ENCODE measurements around the gene PTPRD. TPM values are rescaled to one million over a fixed set of nuclear protein-coding genes. Genes with fewer than 3 reads are reported as not detected.

The PTPRD gene
- total RNA-seq, 1 experiment from 2014 or later, result 70.1 TPM

DNA sequence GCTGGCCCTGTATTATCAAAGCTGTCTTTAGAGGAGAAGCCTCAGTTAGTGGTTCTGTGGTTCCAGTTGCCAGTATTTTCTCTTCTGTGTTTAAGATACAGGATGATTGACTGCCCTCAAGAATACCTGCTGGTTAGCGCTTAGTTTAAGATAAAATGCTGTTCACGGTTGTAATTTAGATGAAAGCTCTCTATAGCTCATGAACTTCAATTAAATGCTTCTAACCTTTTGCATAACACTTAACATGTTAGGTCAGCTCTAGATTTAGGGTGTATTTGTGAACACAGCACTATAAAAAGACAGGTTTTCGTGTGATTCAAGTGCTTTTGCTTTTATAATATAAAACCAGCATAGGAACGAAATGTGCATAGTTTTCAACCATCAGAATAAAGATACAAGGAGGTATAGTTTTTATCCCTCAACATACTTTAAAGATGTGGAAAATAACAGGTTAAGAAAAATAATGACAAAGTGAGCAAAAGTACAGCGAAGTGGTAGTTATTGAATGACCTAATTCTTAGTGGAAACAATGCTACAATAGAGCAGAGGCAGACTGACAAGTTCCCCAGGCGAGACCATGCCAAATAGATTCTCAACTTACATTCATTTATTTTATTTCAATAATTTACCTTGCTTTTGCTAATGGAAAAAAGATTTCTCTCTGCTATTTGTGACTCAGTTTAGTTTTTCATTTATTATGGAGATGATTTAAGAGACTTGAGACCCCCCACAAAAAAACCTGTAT is 2210.7 kb downstream of the PTPRD start:
- Mint-ChIP-seq H3K36me3 (ENCODE audit: insufficient read depth, unreplicated experiment) (no peaks in the 10 kb centered on the region), H3K4me3 (ENCODE audit: unreplicated experiment) (no peak overlapping the region), H3K4me1 (ENCODE audit: low read depth, unreplicated experiment) (no peaks in the 10 kb centered on the region), H3K27me3 (ENCODE audit: insufficient read depth, unreplicated experiment) (no peaks in the 10 kb centered on the region), H3K9me3 (ENCODE audit: unreplicated experiment) (no peaks in the 10 kb centered on the region), H3K27ac (ENCODE audit: unreplicated experiment) (no peak overlapping the region)
- TF ChIP-seq, protein P1, sequence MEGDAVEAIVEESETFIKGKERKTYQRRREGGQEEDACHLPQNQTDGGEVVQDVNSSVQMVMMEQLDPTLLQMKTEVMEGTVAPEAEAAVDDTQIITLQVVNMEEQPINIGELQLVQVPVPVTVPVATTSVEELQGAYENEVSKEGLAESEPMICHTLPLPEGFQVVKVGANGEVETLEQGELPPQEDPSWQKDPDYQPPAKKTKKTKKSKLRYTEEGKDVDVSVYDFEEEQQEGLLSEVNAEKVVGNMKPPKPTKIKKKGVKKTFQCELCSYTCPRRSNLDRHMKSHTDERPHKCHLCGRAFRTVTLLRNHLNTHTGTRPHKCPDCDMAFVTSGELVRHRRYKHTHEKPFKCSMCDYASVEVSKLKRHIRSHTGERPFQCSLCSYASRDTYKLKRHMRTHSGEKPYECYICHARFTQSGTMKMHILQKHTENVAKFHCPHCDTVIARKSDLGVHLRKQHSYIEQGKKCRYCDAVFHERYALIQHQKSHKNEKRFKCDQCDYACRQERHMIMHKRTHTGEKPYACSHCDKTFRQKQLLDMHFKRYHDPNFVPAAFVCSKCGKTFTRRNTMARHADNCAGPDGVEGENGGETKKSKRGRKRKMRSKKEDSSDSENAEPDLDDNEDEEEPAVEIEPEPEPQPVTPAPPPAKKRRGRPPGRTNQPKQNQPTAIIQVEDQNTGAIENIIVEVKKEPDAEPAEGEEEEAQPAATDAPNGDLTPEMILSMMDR (IDR thresholded peaks at IDR 0.05; ENCODE audit: insufficient read depth in 1 of 2, low read depth in 1 of 2, low read length in 1 of 2, severe bottlenecking in 1 of 2, unreplicated experiment in 1 of 2), result no peak
- no peaks in the 10 kb centered on the region for H3K36me3 ChIP-seq (ENCODE audit: control insufficient read depth, insufficient read depth, low read length)
- no TSS peak for BruUV-seq (replicated peaks)
- DNase-seq, result no peak
- no peak overlapping the region for H3K4me3 ChIP-seq (ENCODE audit: low read depth, low read length)
- no peaks in the 10 kb centered on the region for H3K4me1 ChIP-seq
- no peaks in the 10 kb centered on the region for H3K9me3 ChIP-seq
- CTCF ChIA-PET, result no interaction called here
- POLR2A ChIA-PET, result no interaction called here
- no peaks in the 10 kb centered on the region for H3K27me3 ChIP-seq (replicated peaks; ENCODE audit: control insufficient read depth, insufficient read depth, low read length)
- intact Hi-C loops (cut with micrococcal nuclease; ENCODE audit: unreplicated experiment), result no loop called here

DNA sequence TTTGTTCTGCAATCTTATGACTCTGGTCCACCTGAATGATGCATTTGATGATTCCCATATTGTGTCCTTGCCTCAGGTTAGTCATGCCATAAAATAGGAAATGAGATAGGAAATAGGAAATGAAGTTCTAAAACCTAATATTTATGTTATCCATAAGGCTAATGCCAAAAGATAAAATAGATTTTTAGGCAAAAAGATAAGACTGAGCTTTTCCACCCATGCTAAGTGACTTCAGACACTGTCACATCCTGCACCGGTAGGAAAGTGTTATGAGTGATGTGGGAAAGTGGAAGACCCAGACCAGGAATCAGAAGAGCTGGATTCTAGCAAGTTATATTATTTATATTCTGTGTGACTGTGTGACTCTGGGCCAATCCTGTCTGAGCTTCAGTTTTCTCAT is 2212.4 kb downstream of the PTPRD start:
- intact Hi-C loops (cut with micrococcal nuclease; ENCODE audit: unreplicated experiment), result no loop called here

DNA sequence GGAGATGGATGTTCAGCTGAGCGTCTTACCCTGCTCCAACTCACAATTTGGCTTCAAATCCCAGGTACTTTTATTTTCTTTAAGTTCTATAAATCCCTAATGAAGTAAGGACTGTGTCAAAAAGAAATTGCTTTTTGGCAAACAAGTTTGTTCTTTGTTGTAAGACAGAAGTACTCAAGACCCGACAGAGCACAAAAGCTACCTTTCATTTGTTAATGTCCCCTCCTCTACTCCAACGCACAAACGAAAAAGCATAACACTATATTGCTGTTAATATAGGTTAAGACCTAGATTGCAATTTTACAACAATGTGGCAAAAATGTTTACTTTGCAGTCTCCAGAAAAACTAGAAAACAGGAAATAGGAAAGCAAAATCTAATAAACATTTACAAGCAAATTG is 2217.8 kb downstream of the PTPRD start:
- no peaks in the 10 kb centered on the region for H3K9me3 Mint-ChIP-seq (ENCODE audit: unreplicated experiment)
- intact Hi-C loops (cut with micrococcal nuclease; ENCODE audit: unreplicated experiment), result no loop called here
- CTCF ChIA-PET, result no interaction called here
- POLR2A ChIA-PET, result no interaction called here
- no peaks in the 10 kb centered on the region for H3K4me1 Mint-ChIP-seq (ENCODE audit: low read depth, unreplicated experiment)
- peak overlapping the region; percentile 31 for H3K4me3 Mint-ChIP-seq (ENCODE audit: unreplicated experiment)
- H3K36me3 ChIP-seq (ENCODE audit: control insufficient read depth, insufficient read depth, low read length), result no peaks in the 10 kb centered on the region
- TF ChIP-seq, protein P1 (IDR thresholded peaks at IDR 0.05; ENCODE audit: insufficient read depth in 1 of 2, low read depth in 1 of 2, low read length in 1 of 2, severe bottlenecking in 1 of 2, unreplicated experiment in 1 of 2), result no peak
- no peak overlapping the region for H3K4me3 ChIP-seq (ENCODE audit: low read depth, low read length)
- H3K27me3 ChIP-seq (replicated peaks; ENCODE audit: control insufficient read depth, insufficient read depth, low read length), result no peaks in the 10 kb centered on the region
- no peaks in the 10 kb centered on the region for H3K27me3 Mint-ChIP-seq (ENCODE audit: insufficient read depth, unreplicated experiment)
- H3K36me3 Mint-ChIP-seq (ENCODE audit: insufficient read depth, unreplicated experiment), result no peaks in the 10 kb centered on the region
- H3K9me3 ChIP-seq, result no peaks in the 10 kb centered on the region
- BruUV-seq (replicated peaks), result TSS peak; percentile 63
- no peak for DNase-seq
- no peak overlapping the region for H3K27ac Mint-ChIP-seq (ENCODE audit: unreplicated experiment)
- H3K4me1 ChIP-seq, result no peaks in the 10 kb centered on the region

More for the DNA sequence above, 2212.4 kb downstream of the PTPRD start:
- BruUV-seq (replicated peaks), result no TSS peak
- Histone ChIP-seq H3K27me3 (replicated peaks; ENCODE audit: control insufficient read depth, insufficient read depth, low read length) (no peaks in the 10 kb centered on the region), H3K9me3 (no peaks in the 10 kb centered on the region), H3K4me1 (no peaks in the 10 kb centered on the region), H3K36me3 (ENCODE audit: control insufficient read depth, insufficient read depth, low read length) (no peaks in the 10 kb centered on the region), H3K4me3 (ENCODE audit: low read depth, low read length) (no peak overlapping the region)
- ChIA-PET CTCF (no interaction called here), POLR2A (no interaction called here)
- TF ChIP-seq, protein P1 (IDR thresholded peaks at IDR 0.05; ENCODE audit: insufficient read depth in 1 of 2, low read depth in 1 of 2, low read length in 1 of 2, severe bottlenecking in 1 of 2, unreplicated experiment in 1 of 2), result no peak
- Mint-ChIP-seq H3K4me3 (ENCODE audit: unreplicated experiment) (no peak overlapping the region), H3K27me3 (ENCODE audit: insufficient read depth, unreplicated experiment) (no peaks in the 10 kb centered on the region), H3K36me3 (ENCODE audit: insufficient read depth, unreplicated experiment) (no peaks in the 10 kb centered on the region), H3K27ac (ENCODE audit: unreplicated experiment) (no peak overlapping the region), H3K4me1 (ENCODE audit: low read depth, unreplicated experiment) (no peaks in the 10 kb centered on the region), H3K9me3 (ENCODE audit: unreplicated experiment) (no peaks in the 10 kb centered on the region)
- DNase-seq, result no peak
